H54 (cell line): Measurements from ENCODE around the gene TP53I13.

Experiments
- DNase-seq: peaks from one replicate; pipeline ENCODE4 v3.0.0; 2011; ENCODE audit warnings: low spot score, mixed read lengths; ENCODE audit not compliant: insufficient read length
- FAIRE-seq: peaks from 3 replicates; lab custom pipeline; 2011; peaks lifted over from hg19 to GRCh38; lab: Jason Lieb, UNC
- POLR2A ChIP-seq: IDR thresholded peaks from 2 replicates; pipeline ENCODE4 v1.6.1; 2011; ENCODE audit warnings: low read depth, mild to moderate bottlenecking, low read length

The TP53I13 gene

GRCh38 chr17:29590411-29591145 is 22.1 kb downstream of the TP53I13 start:
- no peak for FAIRE-seq
- peak; percentile 42 for DNase-seq
- no peak for TF ChIP-seq POLR2A

DNA sequence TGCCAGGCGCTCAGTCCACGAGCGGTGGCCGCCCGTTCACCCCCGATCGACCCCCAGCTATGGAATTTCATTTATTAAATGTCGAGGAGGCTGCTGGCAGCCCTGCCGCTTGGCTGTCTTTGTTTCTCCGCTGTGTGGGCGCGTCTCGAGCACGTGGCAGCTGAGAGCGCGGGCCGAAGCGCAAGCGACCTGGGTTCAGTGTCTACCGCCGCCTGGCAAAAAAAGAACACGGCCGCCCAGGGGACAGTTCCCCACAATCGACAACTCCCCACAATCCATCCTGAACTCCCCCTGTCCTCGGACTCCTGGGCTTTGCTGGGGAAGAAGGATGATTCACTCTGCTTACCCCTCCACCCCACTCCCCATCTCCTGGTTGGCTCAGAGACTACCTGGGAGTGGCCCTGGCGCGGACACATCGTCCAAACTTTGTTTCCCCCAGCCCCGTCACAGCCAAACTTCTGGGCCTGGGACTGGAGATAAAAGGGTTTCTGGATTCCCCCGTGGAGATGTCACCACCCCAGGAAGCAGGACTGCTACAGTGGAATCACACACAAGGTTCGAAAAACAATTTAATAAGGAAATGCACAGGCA is 22.7 kb downstream of the TP53I13 start:
- DNase-seq (peak; percentile 50), FAIRE-seq (no peak)
- TF ChIP-seq POLR2A = no peak

GRCh38 chr17:29591737-29592608 is 23.5 kb downstream of the TP53I13 start:
- no peak for FAIRE-seq
- TF ChIP-seq POLR2A = no peak

GRCh38 chr17:29592850-29593551 is 24.5 kb downstream of the TP53I13 start, which contains the start of gene ANKRD13B:
Gene ANKRD13B (plus strand): TSS chr17:29593132. CDS start chr17:29593622, 490 bp downstream.
- TF ChIP-seq POLR2A = no peak
- DNase-seq (no peak), FAIRE-seq (no peak)

More at GRCh38 chr17:29591737-29592608, 23.5 kb downstream of the TP53I13 start:
- DNase-seq = peak; percentile 83

DNA sequence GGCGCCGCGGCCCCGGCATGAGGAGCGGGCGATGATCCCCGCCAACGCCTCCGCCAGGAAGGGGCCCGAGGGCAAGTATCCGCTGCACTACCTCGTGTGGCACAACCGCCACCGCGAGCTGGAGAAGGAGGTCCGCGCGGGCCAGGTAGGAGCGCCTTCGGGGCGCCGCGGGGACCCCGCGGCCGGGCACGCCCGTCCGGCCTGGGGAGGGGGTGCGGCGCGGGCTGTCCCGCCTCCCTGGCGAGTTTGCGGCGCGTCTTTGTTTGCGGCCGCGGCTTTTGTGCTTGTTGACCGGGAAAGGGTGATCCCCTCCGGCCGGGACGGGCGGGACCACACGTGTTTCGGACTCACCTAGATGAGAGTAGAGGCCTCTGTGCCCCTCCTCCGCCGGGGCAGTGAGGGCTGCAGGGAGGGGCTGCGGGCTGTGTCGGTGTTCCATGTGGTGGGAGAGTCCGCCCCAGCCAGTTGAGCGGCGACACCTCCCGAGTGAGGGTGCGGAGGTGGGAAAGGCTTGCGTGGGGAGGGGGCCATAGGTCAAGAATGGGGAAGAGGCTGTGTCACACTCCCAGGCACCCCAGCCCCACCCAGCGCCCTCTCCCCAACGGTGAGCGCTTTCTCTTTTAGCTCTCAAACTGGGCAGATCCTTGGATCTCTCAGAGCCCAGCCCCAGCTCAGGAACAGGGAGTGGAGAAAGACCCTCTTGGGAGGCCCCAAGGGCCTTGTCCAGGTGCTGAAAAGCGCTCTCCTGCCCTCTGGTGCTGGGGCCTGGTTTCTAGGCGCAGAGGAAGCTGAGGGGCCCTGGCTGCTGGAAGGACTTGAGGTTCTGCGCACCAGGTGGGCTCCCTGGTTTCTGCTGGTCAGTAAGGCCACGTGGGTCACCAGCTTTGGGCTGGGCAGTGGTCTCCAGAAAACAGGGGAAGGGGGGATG is 25.4 kb downstream of the TP53I13 start:
- no peak for TF ChIP-seq POLR2A
- FAIRE-seq (no peak), DNase-seq (no peak)

- TF ChIP-seq POLR2A = no peak
- DNase-seq (no peak), FAIRE-seq (no peak)
These were observed 26.1 kb downstream of the TP53I13 start for GRCh38 chr17:29594519-29595090.

DNA sequence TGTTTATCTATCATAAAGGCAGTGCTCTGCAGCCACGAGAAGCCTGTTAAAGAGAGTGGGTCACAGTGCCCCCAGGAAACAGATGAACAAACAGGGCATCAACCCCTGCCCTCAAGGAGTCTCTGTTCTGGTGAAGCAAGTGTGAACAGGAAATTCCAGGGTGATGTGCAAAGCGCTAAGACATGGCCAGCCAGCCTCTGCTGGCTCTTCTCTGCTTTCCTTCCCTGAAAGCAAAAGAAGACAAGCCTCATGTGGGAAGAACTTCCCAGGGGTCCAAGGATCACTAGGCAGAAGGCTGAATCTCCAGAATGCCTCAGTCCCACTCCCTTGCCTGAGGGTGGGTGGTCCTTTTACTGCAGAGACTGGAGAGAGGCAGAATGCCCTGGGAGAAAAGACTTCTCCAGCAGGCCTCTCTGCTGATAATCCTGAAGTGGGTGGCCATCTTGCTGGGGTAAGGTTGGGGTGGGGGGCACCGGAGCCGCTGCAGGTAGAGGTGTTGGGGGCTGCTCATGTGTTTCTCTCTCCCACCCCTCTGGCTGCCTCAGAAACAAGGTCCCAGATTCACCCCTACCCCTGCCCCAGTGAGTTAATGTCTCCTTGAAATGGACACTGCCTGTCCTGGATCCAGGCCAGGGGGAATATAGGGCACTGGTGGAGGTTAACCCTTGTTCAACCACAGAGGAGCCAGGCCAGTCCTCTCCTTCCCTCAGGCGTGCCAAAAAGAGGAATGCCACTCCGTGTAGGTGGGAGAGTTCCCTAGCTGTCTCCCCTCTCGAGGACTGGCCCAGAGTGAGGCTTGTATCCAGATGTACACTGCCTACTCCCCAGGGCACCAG is 26.8 kb downstream of the TP53I13 start:
- FAIRE-seq (no peak), DNase-seq (no peak)
- no peak for TF ChIP-seq POLR2A

DNA sequence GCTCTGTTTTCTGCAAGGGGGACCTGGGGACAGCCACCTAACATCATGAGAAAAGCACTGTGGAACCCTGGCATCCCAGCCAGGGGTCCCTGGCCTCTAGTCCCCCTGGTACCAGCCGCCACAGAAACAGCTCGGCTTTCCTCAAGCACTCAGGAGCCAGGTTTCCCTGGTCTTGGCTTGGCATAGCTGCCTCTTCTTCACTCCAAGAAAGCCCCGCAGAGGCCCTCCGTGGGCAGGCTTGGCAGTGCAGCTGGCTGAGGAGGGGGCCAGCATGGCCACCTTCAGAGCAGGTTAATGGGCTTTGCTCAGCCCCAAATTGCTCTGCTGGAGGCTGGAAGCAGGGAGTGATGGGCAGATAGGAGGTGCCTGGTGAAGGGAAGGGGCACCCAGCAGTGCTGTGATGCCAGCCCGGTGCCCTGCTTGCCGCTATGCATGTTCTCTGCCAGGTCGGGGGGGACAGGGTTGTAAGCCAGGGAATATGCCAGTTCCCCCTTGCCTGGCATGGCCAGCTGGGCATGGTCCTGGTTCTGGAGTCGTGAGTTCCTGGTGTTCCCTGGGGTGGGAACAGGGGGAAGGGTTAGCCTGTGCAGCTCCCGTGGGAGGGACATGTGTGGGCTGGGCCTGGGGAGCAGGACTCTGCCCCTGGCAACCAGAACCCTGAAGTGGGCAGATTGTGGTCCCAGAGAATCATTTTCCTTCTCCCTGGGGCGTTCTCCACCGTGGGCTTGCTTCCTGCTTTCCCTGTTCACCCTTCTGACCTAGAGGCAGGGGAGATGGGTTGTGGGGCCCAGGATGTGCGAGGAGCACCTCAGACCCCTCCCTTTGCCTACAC is 27.7 kb downstream of the TP53I13 start:
- DNase-seq (no peak), FAIRE-seq (no peak)
- no peak for TF ChIP-seq POLR2A

- FAIRE-seq (no peak), DNase-seq (no peak)
- TF ChIP-seq POLR2A = no peak
These were observed 28.3 kb downstream of the TP53I13 start for GRCh38 chr17:29596811-29597210.

DNA sequence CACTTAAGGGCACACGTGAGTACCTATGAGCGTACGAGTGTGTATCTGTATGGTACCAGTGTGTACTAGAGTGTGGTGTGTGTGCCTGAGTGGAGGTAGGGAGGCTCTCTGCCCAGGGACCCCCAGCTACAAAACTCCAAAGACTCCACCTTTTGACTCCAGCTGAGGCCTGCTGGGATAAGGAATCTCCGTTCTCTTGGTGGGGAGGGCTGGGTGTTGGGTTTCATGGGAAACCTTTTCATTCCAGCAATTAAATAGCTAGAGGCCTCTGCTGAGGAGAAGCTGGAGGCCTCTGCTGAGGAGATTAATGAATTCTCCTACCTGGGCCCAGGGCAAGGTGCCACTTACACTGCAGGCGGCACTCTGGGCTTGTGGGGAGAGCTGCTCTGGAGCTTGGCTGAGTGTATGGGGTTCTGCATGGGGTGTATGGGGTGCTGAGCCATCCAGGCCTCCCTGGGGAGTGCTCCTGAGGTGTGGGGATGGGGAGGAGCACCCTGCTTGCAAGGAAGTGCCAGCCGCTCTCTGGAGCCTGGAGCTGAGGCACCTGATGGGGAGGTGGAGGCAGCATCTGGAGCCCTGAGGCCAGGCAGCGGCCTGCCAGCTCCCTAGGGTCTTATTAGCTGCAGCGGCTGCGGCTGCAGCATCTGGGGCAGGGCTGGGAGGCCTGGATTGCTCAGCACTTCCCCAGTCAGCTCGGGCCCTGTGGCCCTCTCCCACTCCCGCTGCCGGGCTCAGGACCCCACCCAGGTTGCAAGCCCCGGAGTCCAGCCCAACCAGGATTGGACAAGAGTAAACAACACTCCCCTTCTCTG is 29.1 kb downstream of the TP53I13 start:
- no peak for TF ChIP-seq POLR2A
- DNase-seq = no peak
- no peak for FAIRE-seq
